K562 (cell line): Measurements from ENCODE around the gene DMGDH. TPM values are rescaled to one million over a fixed set of nuclear protein-coding genes. Genes with fewer than 3 reads are reported as not detected.

Source experiments
- ATAC-seq: fragments of 200-7000 bp; cut with Tn5 transposase; 3 replicates; pipeline ENCODE4 v1.9.1; 2020; ENCODE audit warnings: moderate library complexity
- BruUV-seq: library from RNA; stranded (reverse); fragments of 400-500 nt; replicated peaks from 2 replicates; lab custom pipeline; 2021; lab: Mats Ljungman, UMichigan
- CTCF ChIA-PET: fragments of 300-600 bp; formaldehyde crosslinking; extraction: SDS; loops from one replicate; lab custom pipeline; 2021; ENCODE audit warnings: low intra/inter-chr PET ratio; lab: Yijun Ruan, JAX
- POLR2A ChIA-PET: fragments of 300-600, 350-650 bp; sonication (Branson Sonifier 250); formaldehyde crosslinking; extraction: SDS; loops from one replicate; lab custom pipeline; 2021; ENCODE audit warnings: antibody characterized with exemption, inconsistent platforms; lab: Yijun Ruan, JAX
- DNase-seq, 4 experiments: peaks; one replicate each; pipeline versions ENCODE4 v3.0.0 to v3.0.0-alpha.2; 2011 to 2018; ENCODE audit warnings: low spot score in 3 of 4, mixed read lengths in 3 of 4; ENCODE audit errors: extremely low read depth in 1 of 4
- FAIRE-seq: peaks from 2 replicates; lab custom pipeline; 2011; peaks lifted over from hg19 to GRCh38; lab: Jason Lieb, UNC
- H2AFZ ChIP-seq: 2 replicates; pipeline ENCODE4 v1.6.0; 2011; ENCODE audit warnings: low read depth, low read length, control low read depth, inconsistent platforms
- H3K27ac ChIP-seq: fragments of 200-600 bp; 3 replicates; pipeline ENCODE4 v1.8.0; 2011; ENCODE audit warnings: low read depth, mild to moderate bottlenecking, control low read depth, inconsistent platforms, low read length, moderate library complexity, mixed read lengths; ENCODE audit errors: extremely low read depth
- H3K27me3 ChIP-seq, 2 experiments: fragments of 300-600 bp in 1 of 2; 2 replicates in 1 of 2; 3 replicates in 1 of 2; pipeline versions ENCODE4 v1.6.0 to v1.8.0; 2011; ENCODE audit warnings: inconsistent platforms in 2 of 2, low read length in 2 of 2, mild to moderate bottlenecking in 1 of 2, mixed read lengths in 1 of 2, moderate library complexity in 1 of 2; ENCODE audit not compliant: control insufficient read depth in 2 of 2, insufficient read depth in 2 of 2
- H3K36me3 ChIP-seq: fragments of 300-600 bp; 3 replicates; pipeline ENCODE4 v1.8.0; 2011; ENCODE audit warnings: mild to moderate bottlenecking, low read length, inconsistent platforms; ENCODE audit not compliant: control insufficient read depth, insufficient read depth
- H3K4me1 ChIP-seq, 2 experiments: fragments of 200-600 bp in 1 of 2; replicated peaks in 1 of 2; 2 replicates in 1 of 2; 3 replicates in 1 of 2; pipeline versions ENCODE4 v1.5.1 to v1.8.0; 2011; ENCODE audit warnings: inconsistent platforms in 2 of 2, low read length in 2 of 2, mild to moderate bottlenecking in 1 of 2, mixed read lengths in 1 of 2, moderate library complexity in 1 of 2; ENCODE audit not compliant: control insufficient read depth in 2 of 2, insufficient read depth in 2 of 2
- H3K4me2 ChIP-seq: 2 replicates; pipeline ENCODE4 v1.6.1; 2011; ENCODE audit warnings: low read length, control low read depth, inconsistent platforms, mixed read lengths; ENCODE audit not compliant: insufficient read depth
- H3K4me3 ChIP-seq: fragments of 200-600 bp; sonication (generic), shearing (Covaris generic); 2 replicates; pipeline ENCODE4 v1.5.1; 2016; ENCODE audit warnings: control low read depth, inconsistent platforms
- H3K79me2 ChIP-seq: fragments of 200-600 bp; 3 replicates; pipeline ENCODE4 v1.8.0; 2011; ENCODE audit warnings: low read length, inconsistent platforms; ENCODE audit not compliant: control insufficient read depth, insufficient read depth
- H3K9ac ChIP-seq, 2 experiments: 2 replicates each; pipeline versions ENCODE4 v1.6.0 to v1.6.1; 2011; ENCODE audit warnings: low read depth in 2 of 2, low read length in 2 of 2, control low read depth in 1 of 2, inconsistent platforms in 1 of 2, mild to moderate bottlenecking in 1 of 2, mixed read lengths in 1 of 2; ENCODE audit not compliant: insufficient read depth in 1 of 2
- H3K9me1 ChIP-seq: one replicate; pipeline ENCODE4 v1.6.0; 2011; ENCODE audit warnings: inconsistent platforms, mild to moderate bottlenecking, low read length, moderate library complexity; ENCODE audit not compliant: control insufficient read depth, insufficient read depth
- H3K9me3 ChIP-seq: replicated peaks from 2 replicates; pipeline ENCODE4 v1.5.1; 2011; ENCODE audit warnings: low read depth, low read length, inconsistent platforms; ENCODE audit not compliant: control insufficient read depth, insufficient read depth
- H4K20me1 ChIP-seq: replicated peaks from 2 replicates; pipeline ENCODE4 v1.6.1; 2011; ENCODE audit warnings: low read length, inconsistent platforms, mixed read lengths; ENCODE audit not compliant: control insufficient read depth, insufficient read depth
- GTF2A2 ChIP-seq: IDR thresholded peaks from 2 replicates; pipeline ENCODE4 v1.6.1; 2016; ENCODE audit warnings: mild to moderate bottlenecking, missing genetic modification characterization, missing compliant biosample characterization
- HLTF ChIP-seq: fragments of 450-650 bp; IDR thresholded peaks from 2 replicates; pipeline ENCODE4 v1.6.1; 2016
- RFX5 ChIP-seq: IDR thresholded peaks from 2 replicates; pipeline ENCODE4 v1.6.1; 2011; ENCODE audit warnings: low read depth, mild to moderate bottlenecking, improper control_type of control experiment, low read length
- SIX5 ChIP-seq, 2 experiments: IDR thresholded peaks; 2 replicates each; pipeline ENCODE4 v1.6.1; 2011; ENCODE audit warnings: low read length in 2 of 2, borderline replicate concordance in 1 of 2, low read depth in 1 of 2, mild to moderate bottlenecking in 1 of 2, moderate library complexity in 1 of 2; ENCODE audit not compliant: insufficient read depth in 1 of 2
- ZFP30 ChIP-seq: fragments of 250-450 bp; sonication (Bioruptor Pico); IDR thresholded peaks from 2 replicates; pipeline ENCODE4 v1.8.0; 2022; ENCODE audit warnings: moderate library complexity, mild to moderate bottlenecking, inconsistent platforms, borderline replicate concordance
- ZFX ChIP-seq: sonication (generic); formaldehyde crosslinking; IDR thresholded peaks from 2 replicates; pipeline ENCODE4 v1.8.0; 2022; ENCODE audit warnings: mild to moderate bottlenecking, missing genetic modification reagents, moderate library complexity
- ZNF175 ChIP-seq: fragments of 200-800 bp; sonication (Bioruptor generic); IDR thresholded peaks from 2 replicates; pipeline ENCODE4 v1.6.1; 2016; ENCODE audit warnings: low read depth, mild to moderate bottlenecking, missing genetic modification characterization, missing compliant biosample characterization
- ZNF3 ChIP-seq: fragments of 250-450 bp; sonication (Bioruptor Pico); IDR thresholded peaks from 2 replicates; pipeline ENCODE4 v1.5.0; 2021; ENCODE audit warnings: mild to moderate bottlenecking, moderate library complexity
- ZNF75A ChIP-seq: fragments of 450-650 bp; formaldehyde crosslinking; IDR thresholded peaks from 2 replicates; pipeline ENCODE4 v1.4.0; 2020; ENCODE audit warnings: mild to moderate bottlenecking
- WGBS: fragments of 100-300 bp; shearing (Covaris generic); methylation state at CpG from one replicate; pipeline ENCODE4 v1.1.6; 2016; ENCODE audit warnings: low coverage, mixed read lengths; ENCODE audit not compliant: insufficient coverage; ENCODE audit errors: missing lambda C conversion rate; 5-methylcytosine and 5-hydroxymethylcytosine counted together
- in situ Hi-C: fragments of 300-500 bp; cut with MboI; formaldehyde crosslinking; loops from 4 replicates; pipeline ENCODE4 v1.15.0; 2018; ENCODE audit warnings: inconsistent platforms, mixed read lengths
- intact Hi-C: fragments of 100-400 bp; cut with micrococcal nuclease; formaldehyde crosslinking; loops from 2 replicates; pipeline ENCODE4 v1.14.2; 2022
- polyA plus RNA-seq, 8 experiments: library from polyadenylated mRNA; depleted of rRNA in 4 of 8; stranded (reverse) in 5 of 8; unstranded in 3 of 8; fragments of >200 nt; fragmentation: Nextera tagmentation in 2 of 8; fragmentation: Illumina TruSeq in 1 of 8; extraction: Ambion mirVana in 2 of 8; extraction: Trizol in 1 of 8; gene quantifications; 2 replicates each; pipeline versions ENCODE4 v1.2.1 to v1.2.3, GENCODE V29; 2011 to 2014; ENCODE audit warnings: inconsistent platforms in 1 of 8, missing spikeins in 1 of 8
- total RNA-seq, 7 experiments: library from RNA; depleted of rRNA in 6 of 7; stranded (reverse); fragments of >200 nt in 6 of 7; fragmentation: Illumina TruSeq in 2 of 7; extraction: Trizol in 2 of 7; gene quantifications; 2 replicates each; pipeline versions ENCODE4 v1.2.1 to v1.2.3, GENCODE V29; 2011 to 2021; ENCODE audit warnings: low replicate concordance in 1 of 7
- TF ChIP-seq, protein P1 (sequence below): fragments of 150-350 bp; conservative IDR thresholded peaks from 2 replicates; pipeline ENCODE4 v1.6.1; 2014; ENCODE audit warnings: low read length

Gene DMGDH
- total and polyA plus RNA-seq, 9 of the 15 experiments (the other 6 are each of a cell fraction or from before 2014, with no cell fraction given) = 0.13 to 0.58 TPM; not detected in 7

DNA sequence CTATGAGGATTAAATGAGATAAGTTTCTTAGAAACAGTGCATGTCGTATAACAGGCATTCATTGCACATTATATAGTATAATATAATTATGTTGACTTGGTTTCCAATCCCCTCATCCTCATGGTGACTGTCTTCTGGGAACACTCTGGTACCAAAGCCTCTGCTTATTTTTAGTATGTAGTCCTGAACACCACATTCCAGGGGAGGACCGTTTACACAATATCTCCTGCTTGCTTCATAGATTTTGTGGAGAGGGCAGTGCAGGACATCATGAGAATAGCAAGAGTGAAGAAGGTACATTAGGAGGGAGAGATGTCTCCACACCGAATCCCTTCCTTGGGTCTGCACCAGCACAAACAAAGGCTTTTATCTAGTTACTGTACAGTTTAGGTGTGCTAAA, 21.6 kb upstream of the DMGDH start:
- no peaks in the 10 kb centered on the region for H3K36me3 ChIP-seq
- H3K9me3 ChIP-seq = no peaks in the 10 kb centered on the region
- no peaks in the 10 kb centered on the region for H3K9me1 ChIP-seq
- no peaks in the 10 kb centered on the region for H4K20me1 ChIP-seq
- H3K27me3 ChIP-seq = peaks cover 8% of the 10 kb centered on the region in 2 experiments; a peak in 3 of 5 replicates
- FAIRE-seq (no peak), DNase-seq (no peak)
- in situ Hi-C loops (no loop called here), intact Hi-C loops (no loop called here)
- H3K4me1 ChIP-seq = no peaks in the 10 kb centered on the region; a peak in 1 of 5 replicates
- CTCF ChIA-PET = no interaction called here
- H2AFZ ChIP-seq = no peak overlapping the region
- H3K9ac ChIP-seq = no peak overlapping the region
- POLR2A ChIA-PET = no interaction called here
- 2% methylated on average over 3 of the region's 3 CpGs for WGBS
- no TSS peak for BruUV-seq
- H3K79me2 ChIP-seq = no peaks in the 10 kb centered on the region
- H3K4me2 ChIP-seq = no peak overlapping the region
- TF ChIP-seq ZNF3 (CRISPR knock-in tag) (no peak), HLTF (no peak), ZFX (CRISPR knock-in tag) (no peak), RFX5 (no peak), ZFP30 (CRISPR knock-in tag) (no peak), SIX5 (IDR thresholded peaks at IDR 0.05; ENCODE audit: borderline replicate concordance in 1 of 2, insufficient read depth in 1 of 2, low read depth in 1 of 2, low read length in 2 of 2) (no peak)
- TF ChIP-seq, all 486 proteins: peak for 0
- no peak overlapping the region for H3K27ac ChIP-seq
- no peak for ATAC-seq
- H3K4me3 ChIP-seq = no peak overlapping the region

DNA sequence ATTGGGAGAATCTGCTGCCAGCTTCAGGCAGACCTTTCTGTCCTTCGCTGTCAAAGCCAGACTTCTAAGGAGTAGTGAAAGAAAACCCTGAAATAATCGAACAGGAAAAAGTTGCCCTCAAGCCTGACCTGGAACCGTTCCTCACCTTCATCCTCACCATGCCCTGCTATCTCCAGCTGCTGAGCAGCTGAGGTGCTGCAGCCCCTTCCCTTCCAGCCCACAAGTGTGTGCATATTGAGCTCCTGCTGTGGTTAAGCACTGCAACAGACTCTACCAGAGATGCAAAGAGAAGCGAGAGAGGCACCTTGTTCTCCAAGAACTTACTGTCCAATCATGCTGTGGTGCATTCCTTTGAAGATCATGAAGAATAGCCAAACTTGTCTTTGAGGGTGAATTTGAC, 19.0 kb upstream of the DMGDH start:
- no peaks in the 10 kb centered on the region for H3K9me1 ChIP-seq
- FAIRE-seq = no peak
- ATAC-seq = no peak
- no TSS peak for BruUV-seq
- H3K9ac ChIP-seq = no peak overlapping the region
- no peak overlapping the region for H3K4me3 ChIP-seq
- H3K4me1 ChIP-seq = no peaks in the 10 kb centered on the region
- H3K27me3 ChIP-seq = peaks cover 10 to 12% of the 10 kb centered on the region in 2 experiments
- intact Hi-C loops = no loop called here
- H3K4me2 ChIP-seq = no peak overlapping the region
- H3K36me3 ChIP-seq = no peaks in the 10 kb centered on the region
- 0% methylated on average over 4 of the region's 4 CpGs for WGBS
- in situ Hi-C loops = no loop called here
- ChIA-PET CTCF (no interaction called here), POLR2A (no interaction called here)
- H2AFZ ChIP-seq = no peak overlapping the region
- H4K20me1 ChIP-seq = no peaks in the 10 kb centered on the region
- H3K9me3 ChIP-seq = no peaks in the 10 kb centered on the region
- no peak overlapping the region for H3K27ac ChIP-seq
- H3K79me2 ChIP-seq = no peaks in the 10 kb centered on the region
- no peak for DNase-seq
- TF ChIP-seq GTF2A2 = no peak
- TF ChIP-seq, protein P1, sequence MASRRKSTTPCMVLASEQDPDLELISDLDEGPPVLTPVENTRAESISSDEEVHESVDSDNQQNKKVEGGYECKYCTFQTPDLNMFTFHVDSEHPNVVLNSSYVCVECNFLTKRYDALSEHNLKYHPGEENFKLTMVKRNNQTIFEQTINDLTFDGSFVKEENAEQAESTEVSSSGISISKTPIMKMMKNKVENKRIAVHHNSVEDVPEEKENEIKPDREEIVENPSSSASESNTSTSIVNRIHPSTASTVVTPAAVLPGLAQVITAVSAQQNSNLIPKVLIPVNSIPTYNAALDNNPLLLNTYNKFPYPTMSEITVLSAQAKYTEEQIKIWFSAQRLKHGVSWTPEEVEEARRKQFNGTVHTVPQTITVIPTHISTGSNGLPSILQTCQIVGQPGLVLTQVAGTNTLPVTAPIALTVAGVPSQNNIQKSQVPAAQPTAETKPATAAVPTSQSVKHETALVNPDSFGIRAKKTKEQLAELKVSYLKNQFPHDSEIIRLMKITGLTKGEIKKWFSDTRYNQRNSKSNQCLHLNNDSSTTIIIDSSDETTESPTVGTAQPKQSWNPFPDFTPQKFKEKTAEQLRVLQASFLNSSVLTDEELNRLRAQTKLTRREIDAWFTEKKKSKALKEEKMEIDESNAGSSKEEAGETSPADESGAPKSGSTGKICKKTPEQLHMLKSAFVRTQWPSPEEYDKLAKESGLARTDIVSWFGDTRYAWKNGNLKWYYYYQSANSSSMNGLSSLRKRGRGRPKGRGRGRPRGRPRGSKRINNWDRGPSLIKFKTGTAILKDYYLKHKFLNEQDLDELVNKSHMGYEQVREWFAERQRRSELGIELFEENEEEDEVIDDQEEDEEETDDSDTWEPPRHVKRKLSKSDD = no peak
- TF ChIP-seq ZNF75A = no peak
- no peak for TF ChIP-seq ZNF175 (CRISPR knock-in tag)
